Lower leg skin (tissue), 3 donors: ENCODE results near the gene GAST.

ENCODE experiments used
- CTCF ChIP-seq, 3 donors: fragments of 450-650 bp; IDR thresholded peaks; one replicate each; pipeline ENCODE4 v1.5.1; 2016; ENCODE audit warnings: antibody characterized with exemption in 3 of 3, mild to moderate bottlenecking in 3 of 3, moderate library complexity in 2 of 3
- POLR2A ChIP-seq, 2 donors: fragments of 450-650 bp; IDR thresholded peaks; one replicate each; pipeline ENCODE4 v1.6.1; 2016 to 2017; ENCODE audit warnings: antibody characterized with exemption in 2 of 2, mild to moderate bottlenecking in 1 of 2, moderate library complexity in 1 of 2

DNA sequence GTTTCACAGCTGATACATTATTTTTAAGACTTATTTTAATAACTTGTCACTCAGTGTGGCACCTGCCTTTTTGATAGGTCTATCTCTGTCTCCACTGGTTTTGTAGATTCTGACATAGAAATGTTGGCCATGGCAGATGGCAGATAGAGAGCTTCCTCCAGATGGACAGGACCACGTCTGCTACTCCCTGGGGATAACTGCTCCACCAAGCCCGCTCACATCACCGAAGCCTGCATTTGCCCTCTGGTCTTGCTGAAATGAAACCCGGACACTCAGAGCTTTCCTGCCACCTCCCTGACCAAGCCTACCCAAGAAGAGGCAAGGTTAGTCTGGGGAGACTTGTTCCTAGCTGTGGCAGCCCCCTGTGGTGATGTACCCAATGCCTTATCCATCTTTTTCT is 38.7 kb downstream of the GAST start:
- TF ChIP-seq CTCF (IDR thresholded peaks at IDR 0.05) (no peak), POLR2A (IDR thresholded peaks at IDR 0.05) (no peak)
